Testis (tissue), 3 donors: Measurements from ENCODE around the gene CCNK. TPM values are rescaled to one million over a fixed set of nuclear protein-coding genes. Genes with fewer than 3 reads are reported as not detected.

Experiments
- DNase-seq: peaks from one replicate; pipeline ENCODE4 v3.0.0-alpha.2; 2019
- H3K27ac ChIP-seq, 2 donors: fragments of 200-600 bp; sonication (generic); one replicate each; pipeline ENCODE4 v1.5.1; 2019
- H3K27me3 ChIP-seq: fragments of 200-600 bp; sonication (generic); one replicate; pipeline ENCODE4 v1.5.1; 2019
- H3K36me3 ChIP-seq: fragments of 200-600 bp; sonication (generic); one replicate; pipeline ENCODE4 v1.5.1; 2017; ENCODE audit warnings: low read depth; ENCODE audit errors: missing control alignments
- H3K4me1 ChIP-seq: fragments of 200-600 bp; sonication (generic); one replicate; pipeline ENCODE4 v1.5.1; 2019
- H3K4me3 ChIP-seq, 2 donors: fragments of 200-600 bp; sonication (generic); one replicate each; pipeline ENCODE4 v1.5.1; 2017 to 2019
- H3K9me3 ChIP-seq: fragments of 200-600 bp; sonication (generic); one replicate; pipeline ENCODE4 v1.5.1; 2017
- POLR2A ChIP-seq: fragments of 450-650 bp; IDR thresholded peaks from one replicate; pipeline ENCODE4 v1.6.1; 2017; ENCODE audit warnings: antibody characterized with exemption, mild to moderate bottlenecking, moderate library complexity
- WGBS, 2 donors: methylation state at CpG; one replicate each; pipeline ENCODE4 v1.1.5; 2018; 5-methylcytosine and 5-hydroxymethylcytosine counted together
- intact Hi-C: fragments of 100-400 bp; cut with DNase I; formaldehyde crosslinking; loops from one replicate; pipeline ENCODE4 v1.15.1; 2023; ENCODE audit warnings: low total_unique reads
- polyA plus RNA-seq: library from polyadenylated mRNA; stranded (reverse); fragments of 350-450 nt; fragmentation: Illumina TruSeq; extraction: RNeasy Lipid Tissue Mini Kit (QIAGEN cat#74804); gene quantifications from one replicate; pipeline ENCODE4 v1.2.3, GENCODE V29; 2014; ENCODE audit warnings: low read depth, low replicate concordance; ENCODE audit not compliant: insufficient read depth
- total RNA-seq, 2 donors: library from RNA; depleted of rRNA; stranded (reverse); fragments of >200 nt; gene quantifications; one replicate each; pipeline ENCODE4 v1.2.3, GENCODE V29; 2016
- TF ChIP-seq, protein P1 (sequence below), 3 experiments: fragments of 450-650 bp in 2 of 3; fragments of 200-600 bp in 1 of 3; sonication (generic) in 1 of 3; IDR thresholded peaks; one replicate each; pipeline ENCODE4 v1.5.1; 2016 to 2019; ENCODE audit warnings: antibody characterized with exemption in 3 of 3, mild to moderate bottlenecking in 2 of 3, moderate library complexity in 1 of 3

Gene CCNK
- total and polyA plus RNA-seq, 3 donors from 2014 or later = 69.1 to 134 (median 73.1) TPM

DNA sequence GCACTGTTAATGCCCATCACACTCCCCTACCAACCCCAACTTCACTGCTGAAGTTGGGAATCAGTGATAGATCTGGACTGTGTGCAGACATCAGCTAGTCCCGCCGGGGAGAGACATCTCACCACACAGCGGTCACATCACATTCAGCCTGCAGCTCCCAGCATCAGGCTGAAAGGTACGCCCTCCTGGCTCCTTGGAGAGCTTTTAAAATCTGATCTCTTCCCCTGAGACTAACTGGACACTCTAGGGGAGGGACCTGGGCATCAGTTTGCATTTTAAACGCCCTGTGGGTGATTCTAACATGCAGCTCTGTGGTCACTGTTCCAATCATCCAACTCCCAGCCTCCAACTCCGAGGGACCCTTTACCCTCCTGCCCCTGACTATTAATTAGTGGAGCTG, 64.4 kb downstream of the CCNK start:
- H3K4me1 ChIP-seq = peaks cover 46% of the 10 kb centered on the region
- intact Hi-C loops = no loop called here
- peak overlapping the region in 1 of 2 donors; percentile 18 for H3K27ac ChIP-seq
- no peaks in the 10 kb centered on the region for H3K27me3 ChIP-seq
- DNase-seq = no peak
- H3K9me3 ChIP-seq = no peaks in the 10 kb centered on the region
- TF ChIP-seq, protein P1, sequence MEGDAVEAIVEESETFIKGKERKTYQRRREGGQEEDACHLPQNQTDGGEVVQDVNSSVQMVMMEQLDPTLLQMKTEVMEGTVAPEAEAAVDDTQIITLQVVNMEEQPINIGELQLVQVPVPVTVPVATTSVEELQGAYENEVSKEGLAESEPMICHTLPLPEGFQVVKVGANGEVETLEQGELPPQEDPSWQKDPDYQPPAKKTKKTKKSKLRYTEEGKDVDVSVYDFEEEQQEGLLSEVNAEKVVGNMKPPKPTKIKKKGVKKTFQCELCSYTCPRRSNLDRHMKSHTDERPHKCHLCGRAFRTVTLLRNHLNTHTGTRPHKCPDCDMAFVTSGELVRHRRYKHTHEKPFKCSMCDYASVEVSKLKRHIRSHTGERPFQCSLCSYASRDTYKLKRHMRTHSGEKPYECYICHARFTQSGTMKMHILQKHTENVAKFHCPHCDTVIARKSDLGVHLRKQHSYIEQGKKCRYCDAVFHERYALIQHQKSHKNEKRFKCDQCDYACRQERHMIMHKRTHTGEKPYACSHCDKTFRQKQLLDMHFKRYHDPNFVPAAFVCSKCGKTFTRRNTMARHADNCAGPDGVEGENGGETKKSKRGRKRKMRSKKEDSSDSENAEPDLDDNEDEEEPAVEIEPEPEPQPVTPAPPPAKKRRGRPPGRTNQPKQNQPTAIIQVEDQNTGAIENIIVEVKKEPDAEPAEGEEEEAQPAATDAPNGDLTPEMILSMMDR (IDR thresholded peaks at IDR 0.05) = no peak
- TF ChIP-seq POLR2A = no peak
- no peak overlapping the region for H3K4me3 ChIP-seq
- 56 to 71% methylated on average over 3 to 6 of the region's 6 CpGs for WGBS, 2 donors
- no peaks in the 10 kb centered on the region for H3K36me3 ChIP-seq

DNA sequence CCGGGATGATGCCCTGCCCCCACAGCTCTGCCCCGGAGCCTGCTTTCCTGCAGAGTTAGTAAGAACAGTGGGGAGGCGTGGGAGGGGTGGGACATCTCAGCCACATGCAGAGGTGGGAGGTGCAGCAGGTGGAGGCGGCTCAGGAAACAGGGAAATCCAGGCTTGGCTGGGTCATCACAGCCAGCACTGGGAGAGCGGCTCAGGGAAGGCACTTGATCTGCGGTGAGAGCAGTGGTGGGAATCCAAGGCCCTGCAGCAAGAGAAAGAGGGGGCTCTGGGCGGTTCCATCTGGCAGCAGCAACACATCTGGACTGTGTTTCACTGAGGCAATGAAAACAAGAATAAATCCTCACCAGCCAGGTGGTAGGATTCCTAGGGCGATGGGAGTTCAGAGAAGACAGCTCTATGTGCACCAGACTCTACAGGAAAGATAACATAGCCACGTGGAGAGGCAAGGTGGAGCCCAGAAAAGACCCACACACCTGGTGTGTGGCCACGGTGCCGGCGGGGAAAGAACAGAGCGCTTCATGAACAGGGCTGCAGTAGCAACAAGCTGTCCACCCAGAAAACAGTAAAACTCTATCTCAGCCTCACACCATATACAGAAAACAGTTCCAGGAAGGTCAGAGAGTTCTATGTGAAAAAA, 65.1 kb downstream of the CCNK start:
- WGBS, 2 donors = 57 to 61% methylated on average over 13 of the region's 13 CpGs
- H3K36me3 ChIP-seq = no peaks in the 10 kb centered on the region
- H3K27me3 ChIP-seq = no peaks in the 10 kb centered on the region
- H3K4me3 ChIP-seq = no peak overlapping the region
- H3K27ac ChIP-seq = no peak overlapping the region
- intact Hi-C loops = no loop called here
- peaks cover 46% of the 10 kb centered on the region for H3K4me1 ChIP-seq
- no peak for DNase-seq
- no peaks in the 10 kb centered on the region for H3K9me3 ChIP-seq
- TF ChIP-seq, protein P1 (IDR thresholded peaks at IDR 0.05) = no peak
- no peak for TF ChIP-seq POLR2A

DNA sequence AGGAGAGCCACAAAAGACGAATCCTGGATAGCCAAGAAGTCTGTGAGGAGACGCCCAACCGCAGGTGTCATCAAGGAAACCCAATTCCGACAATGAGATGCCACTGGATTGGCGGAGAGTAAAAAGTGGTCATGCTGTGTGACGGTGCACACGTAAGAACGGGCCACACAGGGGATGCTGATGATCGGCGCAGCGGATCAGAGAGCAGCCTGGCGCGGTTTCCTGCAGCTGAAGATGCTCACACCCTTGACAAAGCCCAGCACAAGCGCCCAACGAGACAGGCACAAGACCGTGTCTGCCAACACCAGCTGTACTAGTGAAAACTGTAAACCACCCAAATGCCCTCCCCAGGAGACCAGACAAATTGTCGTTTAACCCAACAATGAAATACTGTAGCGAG, 67.0 kb downstream of the CCNK start:
- no peak overlapping the region for H3K4me3 ChIP-seq
- TF ChIP-seq, protein P1 (IDR thresholded peaks at IDR 0.05) = no peak
- no peak for TF ChIP-seq POLR2A
- 92% methylated on average over 18 of the region's 18 CpGs for WGBS, 2 donors
- intact Hi-C loops = no loop called here
- H3K4me1 ChIP-seq = peaks cover 46% of the 10 kb centered on the region
- DNase-seq = no peak
- H3K36me3 ChIP-seq = no peaks in the 10 kb centered on the region
- no peak overlapping the region for H3K27ac ChIP-seq
- no peaks in the 10 kb centered on the region for H3K9me3 ChIP-seq
- H3K27me3 ChIP-seq = no peaks in the 10 kb centered on the region

DNA sequence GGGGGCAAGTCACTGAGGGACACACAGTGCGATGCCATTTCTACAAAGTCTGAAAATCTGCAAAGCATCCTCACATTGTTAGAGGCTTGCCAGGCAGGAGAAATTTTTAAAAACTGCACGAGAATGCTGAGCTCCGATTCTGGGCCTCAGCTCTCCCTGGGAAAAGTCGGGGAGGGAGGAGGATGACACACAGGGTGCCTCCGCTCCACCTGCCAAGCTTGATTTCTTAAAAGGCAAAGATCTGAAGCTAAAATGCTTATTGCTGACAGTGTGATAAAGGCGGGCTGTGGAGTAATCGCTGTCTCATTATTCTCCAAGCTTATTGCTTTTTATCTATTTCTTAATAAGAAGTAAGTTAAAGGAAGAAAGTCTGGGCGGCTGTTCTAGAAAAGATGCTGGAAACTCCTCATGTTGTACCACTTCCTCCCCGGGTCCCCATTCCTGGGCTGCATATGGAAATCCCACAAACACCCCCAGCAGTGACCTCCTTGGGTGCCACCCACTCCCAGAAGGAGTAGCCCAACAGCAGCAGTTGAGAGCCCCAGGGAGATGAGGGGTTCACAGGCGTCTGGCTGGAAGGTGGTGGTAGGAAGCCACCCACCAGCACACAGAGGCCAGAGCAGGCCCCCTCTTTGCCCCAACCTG, 67.8 kb downstream of the CCNK start:
- WGBS, 2 donors = 53 to 59% methylated on average over 10 of the region's 10 CpGs
- DNase-seq = no peak

More for the DNA sequence above, 67.8 kb downstream of the CCNK start:
- Histone ChIP-seq H3K9me3 (no peaks in the 10 kb centered on the region), H3K4me3 (no peak overlapping the region), H3K27me3 (no peaks in the 10 kb centered on the region), H3K36me3 (no peaks in the 10 kb centered on the region), H3K4me1 (peaks cover 48% of the 10 kb centered on the region), H3K27ac (peak overlapping the region; percentile 39 to 41)
- intact Hi-C loops = no loop called here
- TF ChIP-seq, protein P1 (IDR thresholded peaks at IDR 0.05) = no peak
